ENCODE measurements around the gene GALNT6. TPM values are rescaled to one million over a fixed set of nuclear protein-coding genes. Genes with fewer than 3 reads are reported as not detected.

GALNT6 gene
- total and polyA plus RNA-seq, 2 of the 13 experiments (the other 11 are each of a cell fraction or from before 2014, with no cell fraction given) = 1.0 to 1.1 TPM

GRCh38 chr12:51371295-51371953 is 19.8 kb downstream of the GALNT6 start (continued):
- no peak for TF ChIP-seq ATF4 (CRISPR knock-in tag; IDR thresholded peaks at IDR 0.05)
- TF ChIP-seq HMG20A (CRISPR knock-in tag; IDR thresholded peaks at IDR 0.05; ENCODE audit: borderline replicate concordance) = no peak
- TF ChIP-seq JUN (CRISPR knock-in tag; IDR thresholded peaks at IDR 0.05) = peak; percentile 84
- no peak for TF ChIP-seq ZNF256 (CRISPR knock-in tag; conservative IDR thresholded peaks at IDR 0.05)
- no peak for TF ChIP-seq WIZ (CRISPR knock-in tag; IDR thresholded peaks at IDR 0.05)
- TF ChIP-seq ZNF274 (CRISPR knock-in tag; IDR thresholded peaks at IDR 0.05) = no peak
- 0 out of 2 replicates have a peak, but pooled peaks have one; percentile 32 for TF ChIP-seq ZNF800 (CRISPR knock-in tag; IDR thresholded peaks at IDR 0.05)
- TF ChIP-seq DDIT3 (CRISPR knock-in tag; IDR thresholded peaks at IDR 0.05) = no peak
- no peak for TF ChIP-seq ZNF20 (CRISPR knock-in tag; IDR thresholded peaks at IDR 0.05)
- TF ChIP-seq ZNF512 (CRISPR knock-in tag; IDR thresholded peaks at IDR 0.05) = no peak
- no peak for TF ChIP-seq KMT2B (CRISPR knock-in tag; IDR thresholded peaks at IDR 0.05)
- TF ChIP-seq HNRNPK (IDR thresholded peaks at IDR 0.05; ENCODE audit: low read depth, low read length, poor library complexity, severe bottlenecking) = no peak
- TF ChIP-seq GFI1 (CRISPR knock-in tag; IDR thresholded peaks at IDR 0.05; ENCODE audit: borderline replicate concordance) = peak; percentile 76; the same call in 1 of the 2 replicates
- TF ChIP-seq ZNF136 (CRISPR knock-in tag; IDR thresholded peaks at IDR 0.05; ENCODE audit: low read depth) = no peak
- no peak for TF ChIP-seq ZBTB38 (CRISPR knock-in tag; IDR thresholded peaks at IDR 0.05)
- TF ChIP-seq ADNP (CRISPR knock-in tag; IDR thresholded peaks at IDR 0.05) = no peak
- no peak for TF ChIP-seq MIER2 (CRISPR knock-in tag; IDR thresholded peaks at IDR 0.05)
- TF ChIP-seq RXRA (CRISPR knock-in tag; IDR thresholded peaks at IDR 0.05) = peak; percentile 15; the same call in 1 of the 2 replicates
- no peak for TF ChIP-seq ETV6 (CRISPR knock-in tag; conservative IDR thresholded peaks at IDR 0.05)
- no peak for TF ChIP-seq ZNF605 (CRISPR knock-in tag; IDR thresholded peaks at IDR 0.05)
- no peak for TF ChIP-seq ETV5 (CRISPR knock-in tag; IDR thresholded peaks at IDR 0.05; ENCODE audit: borderline replicate concordance)
- no peak for TF ChIP-seq ZBTB25 (CRISPR knock-in tag; IDR thresholded peaks at IDR 0.05)

All from HepG2 (cell line).